ENCODE results near the gene BRINP1.

Gene BRINP1

DNA sequence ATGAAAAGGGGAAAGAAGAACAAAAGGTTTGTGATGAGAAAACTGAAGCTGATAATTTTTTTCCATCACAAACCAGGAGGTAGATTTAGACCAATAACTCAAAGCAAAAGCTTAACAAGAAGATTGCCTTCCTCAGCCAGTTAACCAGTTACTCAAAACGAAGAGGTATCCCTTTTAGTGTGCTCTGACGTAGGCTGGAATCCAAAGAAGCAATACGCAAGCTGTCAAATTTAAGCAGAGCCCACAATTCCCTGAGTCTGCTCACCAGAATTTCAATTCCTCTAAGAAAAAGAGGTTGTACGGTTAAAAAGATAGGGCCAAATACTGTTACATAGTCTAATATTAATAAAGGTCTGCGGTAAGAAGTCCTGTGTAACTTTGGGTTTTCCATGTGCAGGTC lies 61.8 kb downstream of the BRINP1 start:
- Histone ChIP-seq H3K27me3 (ENCODE audit: control insufficient read depth in 5 of 5, insufficient read depth in 4 of 5, low read length in 5 of 5) (peaks cover 0 to 7% (median 0%) of the 10 kb centered on the region in 5 donors), H3K4me3 (ENCODE audit: low read depth in 1 of 5, low read length in 5 of 5) (no peak overlapping the region), H3K9me3 (ENCODE audit: control insufficient read depth in 5 of 5, low read length in 5 of 5) (no peaks in the 10 kb centered on the region), H3K36me3 (ENCODE audit: control insufficient read depth in 5 of 5, insufficient read depth in 5 of 5, low read length in 5 of 5) (no peaks in the 10 kb centered on the region), H3K9ac (ENCODE audit: low read length in 5 of 5) (no peak overlapping the region), H3K4me1 (ENCODE audit: control insufficient read depth in 5 of 5, insufficient read depth in 5 of 5, low read length in 5 of 5) (no peaks in the 10 kb centered on the region), H3K27ac (ENCODE audit: low read depth, low read length) (no peak overlapping the region)

DNA sequence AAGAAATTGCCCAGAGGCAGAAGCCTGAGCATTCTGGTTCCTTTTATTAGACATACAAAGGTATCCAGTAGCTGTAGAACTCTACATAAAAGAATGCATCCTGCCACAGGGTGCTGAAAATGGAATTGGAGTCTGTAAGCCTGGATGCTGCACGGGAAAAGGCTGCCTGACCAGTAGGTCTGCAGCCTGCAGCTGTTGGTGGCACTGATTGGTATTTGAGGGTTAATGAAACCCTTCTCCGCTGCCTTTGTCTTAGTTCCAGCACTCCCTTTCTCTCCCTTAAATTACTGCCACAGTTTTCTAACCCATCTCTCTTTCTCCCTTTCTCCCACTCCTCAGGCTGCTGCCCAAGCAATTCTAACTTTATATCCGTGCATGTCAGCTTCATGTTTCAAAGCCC lies 64.7 kb downstream of the BRINP1 start:
- Histone ChIP-seq H3K27ac (ENCODE audit: low read depth, low read length) (no peak overlapping the region), H3K27me3 (ENCODE audit: control insufficient read depth in 5 of 5, insufficient read depth in 4 of 5, low read length in 5 of 5) (peaks cover 0 to 7% (median 0%) of the 10 kb centered on the region in 5 donors), H3K36me3 (ENCODE audit: control insufficient read depth in 5 of 5, insufficient read depth in 5 of 5, low read length in 5 of 5) (no peaks in the 10 kb centered on the region), H3K4me1 (ENCODE audit: control insufficient read depth in 5 of 5, insufficient read depth in 5 of 5, low read length in 5 of 5) (no peaks in the 10 kb centered on the region), H3K9me3 (ENCODE audit: control insufficient read depth in 5 of 5, low read length in 5 of 5) (no peaks in the 10 kb centered on the region), H3K9ac (ENCODE audit: low read length in 5 of 5) (no peak overlapping the region), H3K4me3 (ENCODE audit: low read depth in 1 of 5, low read length in 5 of 5) (no peak overlapping the region)

- Histone ChIP-seq H3K9me3 (ENCODE audit: control insufficient read depth in 5 of 5, low read length in 5 of 5) (no peaks in the 10 kb centered on the region), H3K4me3 (ENCODE audit: low read depth in 1 of 5, low read length in 5 of 5) (no peak overlapping the region), H3K36me3 (ENCODE audit: control insufficient read depth in 5 of 5, insufficient read depth in 5 of 5, low read length in 5 of 5) (no peaks in the 10 kb centered on the region), H3K27ac (ENCODE audit: low read depth, low read length) (no peak overlapping the region), H3K4me1 (ENCODE audit: control insufficient read depth in 5 of 5, insufficient read depth in 5 of 5, low read length in 5 of 5) (no peaks in the 10 kb centered on the region), H3K9ac (ENCODE audit: low read length in 5 of 5) (no peak overlapping the region), H3K27me3 (ENCODE audit: control insufficient read depth in 5 of 5, insufficient read depth in 4 of 5, low read length in 5 of 5) (peaks cover 0 to 7% (median 0%) of the 10 kb centered on the region in 5 donors)
Observed at GRCh38 chr9:119302988-119303698, 66.1 kb downstream of the BRINP1 start.

- H3K4me1 ChIP-seq (ENCODE audit: control insufficient read depth in 5 of 5, insufficient read depth in 5 of 5, low read length in 5 of 5): no peaks in the 10 kb centered on the region
- no peaks in the 10 kb centered on the region for H3K9me3 ChIP-seq (ENCODE audit: control insufficient read depth in 5 of 5, low read length in 5 of 5)
- H3K36me3 ChIP-seq (ENCODE audit: control insufficient read depth in 5 of 5, insufficient read depth in 5 of 5, low read length in 5 of 5): no peaks in the 10 kb centered on the region
- no peaks in the 10 kb centered on the region for H3K27me3 ChIP-seq (ENCODE audit: control insufficient read depth in 5 of 5, insufficient read depth in 4 of 5, low read length in 5 of 5)
- no peak overlapping the region for H3K9ac ChIP-seq (ENCODE audit: low read length in 5 of 5)
- no peak overlapping the region for H3K27ac ChIP-seq (ENCODE audit: low read depth, low read length)
- H3K4me3 ChIP-seq (ENCODE audit: low read depth in 1 of 5, low read length in 5 of 5): no peak overlapping the region
Observed at GRCh38 chr9:119298076-119298853, 71.0 kb downstream of the BRINP1 start.

- Histone ChIP-seq H3K9me3 (ENCODE audit: control insufficient read depth in 5 of 5, low read length in 5 of 5) (no peaks in the 10 kb centered on the region), H3K27ac (ENCODE audit: low read depth, low read length) (no peak overlapping the region), H3K4me1 (ENCODE audit: control insufficient read depth in 5 of 5, insufficient read depth in 5 of 5, low read length in 5 of 5) (no peaks in the 10 kb centered on the region), H3K4me3 (ENCODE audit: low read depth in 1 of 5, low read length in 5 of 5) (no peak overlapping the region), H3K27me3 (ENCODE audit: control insufficient read depth in 5 of 5, insufficient read depth in 4 of 5, low read length in 5 of 5) (peaks cover 0 to 2% (median 0%) of the 10 kb centered on the region in 5 donors), H3K9ac (ENCODE audit: low read length in 5 of 5) (no peak overlapping the region), H3K36me3 (ENCODE audit: control insufficient read depth in 5 of 5, insufficient read depth in 5 of 5, low read length in 5 of 5) (no peaks in the 10 kb centered on the region)
Observed at GRCh38 chr9:119291554-119291953, 77.7 kb downstream of the BRINP1 start.

- Histone ChIP-seq H3K27ac (ENCODE audit: low read depth, low read length) (no peak overlapping the region), H3K9me3 (ENCODE audit: control insufficient read depth in 5 of 5, low read length in 5 of 5) (no peaks in the 10 kb centered on the region), H3K9ac (ENCODE audit: low read length in 5 of 5) (no peak overlapping the region), H3K4me1 (ENCODE audit: control insufficient read depth in 5 of 5, insufficient read depth in 5 of 5, low read length in 5 of 5) (no peaks in the 10 kb centered on the region), H3K4me3 (ENCODE audit: low read depth in 1 of 5, low read length in 5 of 5) (no peak overlapping the region), H3K36me3 (ENCODE audit: control insufficient read depth in 5 of 5, insufficient read depth in 5 of 5, low read length in 5 of 5) (no peaks in the 10 kb centered on the region), H3K27me3 (ENCODE audit: control insufficient read depth in 5 of 5, insufficient read depth in 4 of 5, low read length in 5 of 5) (peaks cover 0 to 2% (median 0%) of the 10 kb centered on the region in 5 donors)
Observed at GRCh38 chr9:119289740-119290433, 79.3 kb downstream of the BRINP1 start.

GRCh38 chr9:119284587-119285337 lies 84.5 kb downstream of the BRINP1 start:
- no peak overlapping the region for H3K27ac ChIP-seq (ENCODE audit: low read depth, low read length)

GRCh38 chr9:119284118-119284517 lies 85.1 kb downstream of the BRINP1 start:
- Histone ChIP-seq H3K9ac (ENCODE audit: low read length in 5 of 5) (no peak overlapping the region), H3K27ac (ENCODE audit: low read depth, low read length) (no peak overlapping the region), H3K4me1 (ENCODE audit: control insufficient read depth in 5 of 5, insufficient read depth in 5 of 5, low read length in 5 of 5) (no peaks in the 10 kb centered on the region), H3K4me3 (ENCODE audit: low read depth in 1 of 5, low read length in 5 of 5) (no peak overlapping the region), H3K36me3 (ENCODE audit: control insufficient read depth in 5 of 5, insufficient read depth in 5 of 5, low read length in 5 of 5) (no peaks in the 10 kb centered on the region), H3K9me3 (ENCODE audit: control insufficient read depth in 5 of 5, low read length in 5 of 5) (no peaks in the 10 kb centered on the region), H3K27me3 (ENCODE audit: control insufficient read depth in 5 of 5, insufficient read depth in 4 of 5, low read length in 5 of 5) (peaks cover 0 to 9% (median 0%) of the 10 kb centered on the region in 5 donors)

More at GRCh38 chr9:119284587-119285337, 84.5 kb downstream of the BRINP1 start:
- peaks cover 0 to 9% (median 0%) of the 10 kb centered on the region in 5 donors for H3K27me3 ChIP-seq (ENCODE audit: control insufficient read depth in 5 of 5, insufficient read depth in 4 of 5, low read length in 5 of 5)
- H3K9ac ChIP-seq (ENCODE audit: low read length in 5 of 5): no peak overlapping the region
- H3K9me3 ChIP-seq (ENCODE audit: control insufficient read depth in 5 of 5, low read length in 5 of 5): no peaks in the 10 kb centered on the region
- no peaks in the 10 kb centered on the region for H3K4me1 ChIP-seq (ENCODE audit: control insufficient read depth in 5 of 5, insufficient read depth in 5 of 5, low read length in 5 of 5)
- H3K4me3 ChIP-seq (ENCODE audit: low read depth in 1 of 5, low read length in 5 of 5): no peak overlapping the region
- no peaks in the 10 kb centered on the region for H3K36me3 ChIP-seq (ENCODE audit: control insufficient read depth in 5 of 5, insufficient read depth in 5 of 5, low read length in 5 of 5)

DNA sequence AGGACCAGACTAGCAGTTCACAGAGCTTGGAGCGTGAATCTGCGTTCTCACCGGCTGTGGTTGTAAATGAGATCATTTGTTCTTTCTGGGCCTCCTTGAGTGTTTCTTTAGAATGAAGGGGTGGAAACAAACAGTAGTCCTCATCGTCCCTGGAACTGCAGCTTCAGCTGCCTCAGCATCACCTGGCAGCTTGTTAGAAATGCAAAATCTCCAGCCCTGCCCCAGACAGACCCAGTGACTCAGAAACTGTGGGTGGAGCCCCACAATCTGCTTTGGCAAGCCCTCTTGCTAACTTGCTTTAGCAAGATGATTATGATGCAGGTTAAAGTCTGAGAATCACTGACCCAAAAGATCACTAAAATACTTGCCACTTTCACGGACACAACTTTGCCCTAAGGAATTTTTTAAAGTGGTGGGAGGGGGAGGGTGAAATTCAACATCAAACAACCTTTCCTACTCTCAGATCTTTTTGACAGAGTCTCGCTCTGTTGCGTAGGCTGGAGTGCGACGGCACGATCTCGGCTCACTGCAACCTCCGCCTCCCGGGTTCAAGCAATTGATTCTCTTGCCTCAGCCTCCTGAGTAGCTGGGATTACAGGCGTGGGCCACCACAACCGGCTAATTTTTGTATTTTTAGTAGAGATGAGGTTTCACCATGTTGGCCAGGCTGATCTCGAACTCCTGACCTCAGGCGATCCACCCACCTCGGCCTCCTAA lies 86.0 kb downstream of the BRINP1 start:
- H3K4me3 ChIP-seq (ENCODE audit: low read depth in 1 of 5, low read length in 5 of 5): no peak overlapping the region
- peaks cover 0 to 9% (median 0%) of the 10 kb centered on the region in 5 donors for H3K27me3 ChIP-seq (ENCODE audit: control insufficient read depth in 5 of 5, insufficient read depth in 4 of 5, low read length in 5 of 5)
- H3K4me1 ChIP-seq (ENCODE audit: control insufficient read depth in 5 of 5, insufficient read depth in 5 of 5, low read length in 5 of 5): no peaks in the 10 kb centered on the region
- H3K9ac ChIP-seq (ENCODE audit: low read length in 5 of 5): no peak overlapping the region
- no peaks in the 10 kb centered on the region for H3K9me3 ChIP-seq (ENCODE audit: control insufficient read depth in 5 of 5, low read length in 5 of 5)
- H3K27ac ChIP-seq (ENCODE audit: low read depth, low read length): no peak overlapping the region
- H3K36me3 ChIP-seq (ENCODE audit: control insufficient read depth in 5 of 5, insufficient read depth in 5 of 5, low read length in 5 of 5): no peaks in the 10 kb centered on the region

Data from subcutaneous abdominal adipose tissue (tissue), 5 donors.